Prostate gland (tissue), 2 donors: Measurements from ENCODE around the gene TBCK. TPM values are rescaled to one million over a fixed set of nuclear protein-coding genes. Genes with fewer than 3 reads are reported as not detected.

Source experiments
- DNase-seq: peaks from one replicate; pipeline ENCODE4 v3.0.0-alpha.2; 2019; ENCODE audit warnings: low spot score
- H3K27ac ChIP-seq, 2 donors: fragments of 200-600 bp; sonication (generic); 2 replicates each; pipeline ENCODE4 v1.5.1; 2017 to 2019
- H3K27me3 ChIP-seq: fragments of 200-600 bp; sonication (generic); replicated peaks from 2 replicates; pipeline ENCODE4 v1.5.1; 2019; ENCODE audit not compliant: insufficient read depth
- H3K36me3 ChIP-seq, 2 donors: fragments of 200-600 bp; sonication (generic); 1 replicate in 1 of 2; 2 replicates in 1 of 2; pipeline versions ENCODE4 v1.5.1 to v1.8.1; 2017 to 2019
- H3K4me1 ChIP-seq: fragments of 200-600 bp; sonication (generic); replicated peaks from 2 replicates; pipeline ENCODE4 v1.5.1; 2019
- H3K4me3 ChIP-seq, 2 donors: fragments of 200-600 bp; sonication (generic); 2 replicates each; pipeline ENCODE4 v1.5.1; 2017 to 2019
- H3K9me3 ChIP-seq: fragments of 200-600 bp; sonication (generic); 2 replicates; pipeline ENCODE4 v1.5.1; 2017
- POLR2A ChIP-seq: fragments of 450-650 bp; IDR thresholded peaks from one replicate; pipeline ENCODE4 v1.6.1; 2016; ENCODE audit warnings: antibody characterized with exemption, mild to moderate bottlenecking
- POLR2AphosphoS5 ChIP-seq: sonication (generic); formaldehyde crosslinking; IDR thresholded peaks from one replicate; pipeline ENCODE4 v1.6.1; 2017; ENCODE audit warnings: antibody characterized with exemption
- WGBS: methylation state at CpG from one replicate; pipeline ENCODE4 v1.1.5; 2018; 5-methylcytosine and 5-hydroxymethylcytosine counted together
- intact Hi-C: fragments of 100-400 bp; cut with DNase I; formaldehyde crosslinking; loops from one replicate; pipeline ENCODE4 v1.14.2; 2022
- total RNA-seq, 2 donors: library from RNA; depleted of rRNA; stranded (reverse); fragments of >200 nt; gene quantifications; one replicate each; pipeline ENCODE4 v1.1.0, GENCODE V29; 2016
- TF ChIP-seq, protein P1 (sequence below), 4 experiments: fragments of 200-600 bp in 2 of 4; fragments of 450-650 bp in 2 of 4; sonication (generic) in 2 of 4; IDR thresholded peaks; 1 replicate in 3 of 4; 2 replicates in 1 of 4; pipeline ENCODE4 v1.5.1; 2016 to 2019; ENCODE audit warnings: antibody characterized with exemption in 4 of 4, mild to moderate bottlenecking in 2 of 4, moderate library complexity in 2 of 4

TBCK gene
- total RNA-seq, 2 donors from 2014 or later = 29.8 to 32.3 TPM

DNA sequence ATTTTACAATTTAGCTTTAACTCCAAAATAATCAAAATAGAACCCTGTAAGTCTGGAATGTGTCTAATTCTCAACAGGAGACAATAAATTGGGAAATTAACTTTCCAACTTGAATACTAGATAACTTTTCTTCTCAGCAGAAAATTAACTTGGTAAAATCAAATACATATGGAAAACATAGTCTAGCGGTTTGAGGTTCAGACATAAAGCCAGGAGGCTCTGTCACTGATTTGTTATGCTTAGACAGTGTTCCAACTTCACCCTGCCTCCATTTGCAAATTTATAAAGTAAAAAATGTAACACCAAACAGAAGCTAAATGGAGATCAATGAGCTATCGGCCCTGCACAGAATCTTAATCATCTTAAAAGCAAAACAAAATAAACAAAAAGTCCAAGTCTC, 46.3 kb downstream of the TBCK start:
- Histone ChIP-seq H3K4me3 (no peak overlapping the region), H3K4me1 (no peaks in the 10 kb centered on the region), H3K27ac (no peak overlapping the region), H3K27me3 (no peaks in the 10 kb centered on the region), H3K36me3 (no peaks in the 10 kb centered on the region), H3K9me3 (no peaks in the 10 kb centered on the region)
- intact Hi-C loops = no loop called here
- TF ChIP-seq POLR2A (no peak), POLR2AphosphoS5 (no peak)
- TF ChIP-seq, protein P1, sequence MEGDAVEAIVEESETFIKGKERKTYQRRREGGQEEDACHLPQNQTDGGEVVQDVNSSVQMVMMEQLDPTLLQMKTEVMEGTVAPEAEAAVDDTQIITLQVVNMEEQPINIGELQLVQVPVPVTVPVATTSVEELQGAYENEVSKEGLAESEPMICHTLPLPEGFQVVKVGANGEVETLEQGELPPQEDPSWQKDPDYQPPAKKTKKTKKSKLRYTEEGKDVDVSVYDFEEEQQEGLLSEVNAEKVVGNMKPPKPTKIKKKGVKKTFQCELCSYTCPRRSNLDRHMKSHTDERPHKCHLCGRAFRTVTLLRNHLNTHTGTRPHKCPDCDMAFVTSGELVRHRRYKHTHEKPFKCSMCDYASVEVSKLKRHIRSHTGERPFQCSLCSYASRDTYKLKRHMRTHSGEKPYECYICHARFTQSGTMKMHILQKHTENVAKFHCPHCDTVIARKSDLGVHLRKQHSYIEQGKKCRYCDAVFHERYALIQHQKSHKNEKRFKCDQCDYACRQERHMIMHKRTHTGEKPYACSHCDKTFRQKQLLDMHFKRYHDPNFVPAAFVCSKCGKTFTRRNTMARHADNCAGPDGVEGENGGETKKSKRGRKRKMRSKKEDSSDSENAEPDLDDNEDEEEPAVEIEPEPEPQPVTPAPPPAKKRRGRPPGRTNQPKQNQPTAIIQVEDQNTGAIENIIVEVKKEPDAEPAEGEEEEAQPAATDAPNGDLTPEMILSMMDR (IDR thresholded peaks at IDR 0.05) = no peak
- no peak for DNase-seq
- WGBS = 80% methylated on average over 2 of the region's 2 CpGs

DNA sequence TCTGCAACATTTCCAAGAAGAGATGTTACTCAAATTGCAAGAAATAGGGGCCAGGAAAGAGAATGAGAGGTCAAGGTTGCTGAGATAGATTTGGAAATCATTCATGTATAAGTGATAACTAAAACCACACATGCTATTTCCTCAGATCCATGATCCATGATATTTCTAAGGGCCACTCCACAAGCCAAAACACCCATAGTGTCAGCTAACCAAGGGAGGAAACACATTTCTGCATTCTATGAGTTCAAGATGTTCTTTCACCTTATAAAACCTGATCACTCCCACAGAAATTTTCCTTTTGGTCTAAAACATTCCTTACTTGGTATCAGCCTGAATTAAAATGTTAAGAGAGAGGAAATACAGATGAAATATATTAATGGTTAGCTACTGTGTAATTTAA, 47.2 kb downstream of the TBCK start:
- no peaks in the 10 kb centered on the region for H3K36me3 ChIP-seq
- TF ChIP-seq, protein P1 (IDR thresholded peaks at IDR 0.05) = no peak
- TF ChIP-seq POLR2AphosphoS5 = no peak
- no peak for TF ChIP-seq POLR2A
- no peak overlapping the region for H3K4me3 ChIP-seq
- no peaks in the 10 kb centered on the region for H3K27me3 ChIP-seq
- H3K4me1 ChIP-seq = no peaks in the 10 kb centered on the region
- no peaks in the 10 kb centered on the region for H3K9me3 ChIP-seq
- intact Hi-C loops = no loop called here
- no peak for DNase-seq
- H3K27ac ChIP-seq = no peak overlapping the region

DNA sequence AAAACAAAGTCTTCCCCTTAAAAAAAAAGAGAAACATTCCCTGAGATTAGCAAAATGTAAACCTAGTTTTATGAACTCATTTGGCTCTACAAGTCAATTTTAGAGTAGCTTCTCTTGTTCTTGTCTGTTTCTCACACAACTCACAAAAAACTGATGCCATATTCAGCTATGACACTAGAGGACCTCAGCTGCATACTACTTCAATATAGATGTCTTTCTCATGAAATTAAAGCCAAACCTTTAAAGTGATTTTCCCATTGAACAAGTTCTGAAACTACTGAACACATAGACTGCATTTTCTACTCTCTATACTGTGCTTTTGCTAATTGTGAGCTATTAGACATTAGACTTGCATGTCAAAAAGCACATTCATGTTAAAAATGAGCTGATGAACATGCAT, 49.8 kb downstream of the TBCK start:
- no peak overlapping the region for H3K4me3 ChIP-seq
- DNase-seq = no peak
- TF ChIP-seq, protein P1 (IDR thresholded peaks at IDR 0.05) = peak in 3 of 4 experiments; percentile 10 to 38 (median 34)
- TF ChIP-seq POLR2A (no peak), POLR2AphosphoS5 (no peak)
- no peaks in the 10 kb centered on the region for H3K36me3 ChIP-seq
- H3K4me1 ChIP-seq = no peaks in the 10 kb centered on the region
- intact Hi-C loops = no loop called here
- H3K9me3 ChIP-seq = no peaks in the 10 kb centered on the region
- no peak overlapping the region for H3K27ac ChIP-seq
- no peaks in the 10 kb centered on the region for H3K27me3 ChIP-seq

DNA sequence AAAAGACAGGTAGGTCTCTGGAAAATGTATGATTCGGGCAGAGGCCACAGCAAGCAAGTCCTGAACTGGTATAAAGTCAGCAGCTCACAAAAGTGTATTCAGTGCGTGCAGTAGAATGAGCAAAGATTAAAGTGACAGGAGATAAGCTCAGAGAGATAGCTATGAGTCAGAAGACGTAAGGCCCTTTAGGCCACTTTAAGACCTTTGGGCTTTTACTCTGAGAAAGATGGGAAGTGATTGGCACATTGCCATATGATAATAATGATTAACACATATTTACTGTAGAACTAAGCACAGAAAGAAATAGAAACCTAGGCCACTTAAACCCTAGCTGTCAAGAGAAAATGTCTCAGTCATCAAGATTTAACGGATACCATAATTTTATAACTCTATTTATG, 51.7 kb downstream of the TBCK start:
- H3K36me3 ChIP-seq = no peaks in the 10 kb centered on the region
- H3K27ac ChIP-seq = no peak overlapping the region
- no peak for DNase-seq
- no peaks in the 10 kb centered on the region for H3K4me1 ChIP-seq
- H3K27me3 ChIP-seq = no peaks in the 10 kb centered on the region
- TF ChIP-seq, protein P1 (IDR thresholded peaks at IDR 0.05) = no peak
- TF ChIP-seq POLR2A (no peak), POLR2AphosphoS5 (no peak)
- intact Hi-C loops = no loop called here
- no peak overlapping the region for H3K4me3 ChIP-seq
- WGBS = 79% methylated on average over 4 of the region's 4 CpGs
- H3K9me3 ChIP-seq = no peaks in the 10 kb centered on the region

DNA sequence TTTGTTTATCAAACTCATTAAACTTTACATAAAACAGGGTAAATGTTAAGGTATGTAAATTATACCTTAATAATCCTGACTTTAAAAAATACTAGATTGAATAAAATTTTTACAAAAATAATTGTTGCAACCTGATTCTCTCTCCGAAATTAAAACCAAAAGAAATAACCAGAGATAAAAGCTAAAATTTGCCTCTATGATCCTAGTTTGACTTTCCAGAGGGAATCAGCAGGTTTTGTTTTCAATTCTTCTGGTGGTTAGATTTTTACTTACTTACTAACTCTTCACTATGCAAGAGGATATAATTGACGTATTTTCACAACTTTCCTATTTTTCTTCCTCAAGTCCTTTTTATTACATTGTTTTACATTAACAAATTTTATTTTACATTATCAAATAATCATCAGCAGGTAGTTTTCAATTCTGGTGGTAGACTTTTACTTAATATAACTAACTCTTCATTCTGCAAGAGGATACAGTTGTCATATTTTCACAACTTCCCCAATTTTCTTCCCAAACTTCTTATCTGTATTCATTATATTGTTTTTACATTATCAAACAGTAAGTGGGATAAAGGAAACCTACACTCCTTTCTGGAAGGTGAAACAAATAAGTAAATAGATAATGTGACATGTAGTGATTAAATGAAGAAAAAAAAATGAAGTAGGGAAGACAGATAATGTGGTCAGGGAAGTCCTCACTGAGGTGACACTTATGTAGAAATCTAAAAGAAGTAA, 52.2 kb downstream of the TBCK start:
- WGBS = 95% methylated on average over 2 of the region's 2 CpGs
- intact Hi-C loops = no loop called here
- H3K36me3 ChIP-seq = no peaks in the 10 kb centered on the region
- no peak overlapping the region for H3K4me3 ChIP-seq
- no peaks in the 10 kb centered on the region for H3K27me3 ChIP-seq
- DNase-seq = no peak
- H3K27ac ChIP-seq = no peak overlapping the region
- no peaks in the 10 kb centered on the region for H3K4me1 ChIP-seq
- TF ChIP-seq POLR2AphosphoS5 = no peak
- TF ChIP-seq, protein P1 (IDR thresholded peaks at IDR 0.05) = no peak
- TF ChIP-seq POLR2A = no peak
- no peaks in the 10 kb centered on the region for H3K9me3 ChIP-seq
